ENCODE measurements around the gene SPIRE2.
"Not testable (repeated sequence)": the region's sequence is repeated elsewhere in the genome, so short reads cannot be mapped to it uniquely, and the experiment has no call there.

SPIRE2 gene

GRCh38 chr16:89912143-89912542, 83.9 kb downstream of the SPIRE2 start:
- DNase-seq (ENCODE audit: low read depth in 3 of 3), result no peak

GRCh38 chr16:89912627-89913026, 84.4 kb downstream of the SPIRE2 start:
- DNase-seq (ENCODE audit: low read depth in 3 of 3), result no peak

- DNase-seq (ENCODE audit: low read depth in 3 of 3), result no peak
These were observed 85.4 kb downstream of the SPIRE2 start for GRCh38 chr16:89913408-89914387.

GRCh38 chr16:89914642-89915285, 86.5 kb downstream of the SPIRE2 start:
- DNase-seq (ENCODE audit: low read depth in 3 of 3), result not testable (repeated sequence)

- DNase-seq (ENCODE audit: low read depth in 3 of 3), result no peak
These were observed 87.3 kb downstream of the SPIRE2 start for GRCh38 chr16:89915303-89916232.

GRCh38 chr16:89917773-89918452, 89.6 kb downstream of the SPIRE2 start:
- peak; percentile 55 to 74 (median 63) for DNase-seq (ENCODE audit: low read depth in 3 of 3)

- no peak for DNase-seq (ENCODE audit: low read depth in 3 of 3)
These were observed 90.4 kb downstream of the SPIRE2 start, which contains the start of gene MC1R for GRCh38 chr16:89918453-89919347. Gene MC1R (plus strand): TSS chr16:89918862. CDS start chr16:89919259, 397 bp downstream.

- DNase-seq (ENCODE audit: low read depth in 3 of 3), result no peak
These were observed 91.5 kb downstream of the SPIRE2 start for GRCh38 chr16:89919535-89920406.

- DNase-seq (ENCODE audit: low read depth in 3 of 3), result no peak
These were observed 92.4 kb downstream of the SPIRE2 start for GRCh38 chr16:89920723-89921122.

All from stimulated activated CD4-positive, alpha-beta T cell treated with anti-CD3 and anti-CD28 coated beads, TNF-alpha, amount 100 ng/mL, for 48 hours (primary cell).